ENCODE data around the gene RELL2.
A peak's percentile ranks its signal among the peaks of the same experiment; 100 is the strongest.

RELL2 gene

DNA sequence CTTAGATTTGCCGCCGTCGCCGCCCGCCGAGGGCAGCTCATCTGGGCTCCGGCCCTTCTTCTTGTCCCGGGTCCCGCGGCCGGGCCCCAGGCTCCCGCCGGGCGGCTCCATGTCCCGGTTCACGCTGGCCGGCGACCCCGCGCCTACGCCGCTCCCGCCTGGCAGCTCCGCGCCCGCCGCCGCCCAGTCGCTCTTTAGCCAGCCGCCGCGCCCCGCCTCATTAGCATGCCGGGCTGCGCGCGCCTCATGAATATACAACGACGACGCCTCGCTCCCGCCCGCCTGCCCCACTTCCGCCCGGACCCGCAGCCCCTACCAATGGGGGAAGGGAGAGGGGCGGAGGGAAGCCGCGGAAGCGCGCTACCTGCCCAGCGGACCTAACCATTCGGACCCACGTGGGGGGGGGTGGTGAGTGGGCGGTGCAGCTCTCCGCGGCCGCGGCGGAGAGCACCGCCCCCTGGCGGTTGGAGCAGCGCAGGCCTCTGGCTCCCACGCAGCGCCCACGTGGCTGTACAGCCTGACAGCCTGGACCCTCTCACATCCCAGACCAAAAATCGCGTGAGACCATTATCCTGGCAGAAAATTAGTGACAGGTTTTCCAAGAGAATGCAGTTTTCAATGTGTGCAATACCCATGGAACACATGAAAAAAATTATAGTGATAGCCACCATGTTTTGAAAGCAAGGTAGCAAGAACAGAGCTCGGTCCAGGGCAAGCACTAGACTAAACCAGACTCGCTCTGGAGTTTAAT lies 17.8 kb upstream of the RELL2 start, which contains the start of gene DIAPH1:
TSS of gene DIAPH1 (minus strand) at position 197 of the 751 bp plus-strand sequence. CDS start at position 111, 86 bp downstream.
- DNase-seq (ENCODE audit: low read depth), result peak; percentile 99

DNA sequence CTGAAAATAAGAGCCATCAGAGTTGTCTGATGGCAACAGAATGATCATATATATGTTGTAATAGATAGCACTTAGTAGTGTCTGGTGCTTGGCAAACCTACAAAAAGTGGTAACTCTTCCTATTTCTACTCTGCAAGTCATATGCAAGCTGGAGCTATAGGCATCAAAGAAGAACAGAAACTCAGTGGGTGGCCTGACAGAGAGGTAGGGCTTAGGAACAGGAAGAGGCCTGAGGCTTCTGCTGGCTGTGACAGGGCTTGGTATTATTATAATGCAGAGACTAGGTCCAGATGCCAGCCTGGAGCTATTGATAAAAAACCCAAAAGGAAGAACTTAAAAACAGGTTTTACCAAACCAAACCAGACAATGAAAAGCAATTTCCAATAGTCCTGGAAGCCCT lies 13.6 kb upstream of the RELL2 start:
- no peak for DNase-seq (ENCODE audit: low read depth)

DNA sequence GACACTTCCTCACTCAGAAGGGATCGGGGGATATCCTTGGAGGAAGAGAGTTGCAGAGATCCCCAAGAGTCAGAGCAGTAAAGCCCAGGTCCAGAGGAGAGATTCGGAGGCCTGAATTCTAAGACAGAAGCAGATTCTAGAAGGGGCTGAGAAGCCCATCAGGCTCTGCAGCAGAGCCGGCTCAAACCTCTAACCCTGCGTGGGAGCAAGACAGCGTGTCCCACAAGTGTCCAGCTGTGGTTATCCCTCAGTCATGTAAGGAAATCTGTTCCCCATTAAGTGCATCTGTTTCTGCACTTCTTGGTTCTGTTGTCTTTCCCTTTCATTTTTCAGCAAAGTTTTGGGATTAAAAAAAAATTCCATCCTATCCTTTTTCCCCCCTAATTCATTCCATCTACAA lies 13.2 kb upstream of the RELL2 start:
- no peak for DNase-seq (ENCODE audit: low read depth)

DNA sequence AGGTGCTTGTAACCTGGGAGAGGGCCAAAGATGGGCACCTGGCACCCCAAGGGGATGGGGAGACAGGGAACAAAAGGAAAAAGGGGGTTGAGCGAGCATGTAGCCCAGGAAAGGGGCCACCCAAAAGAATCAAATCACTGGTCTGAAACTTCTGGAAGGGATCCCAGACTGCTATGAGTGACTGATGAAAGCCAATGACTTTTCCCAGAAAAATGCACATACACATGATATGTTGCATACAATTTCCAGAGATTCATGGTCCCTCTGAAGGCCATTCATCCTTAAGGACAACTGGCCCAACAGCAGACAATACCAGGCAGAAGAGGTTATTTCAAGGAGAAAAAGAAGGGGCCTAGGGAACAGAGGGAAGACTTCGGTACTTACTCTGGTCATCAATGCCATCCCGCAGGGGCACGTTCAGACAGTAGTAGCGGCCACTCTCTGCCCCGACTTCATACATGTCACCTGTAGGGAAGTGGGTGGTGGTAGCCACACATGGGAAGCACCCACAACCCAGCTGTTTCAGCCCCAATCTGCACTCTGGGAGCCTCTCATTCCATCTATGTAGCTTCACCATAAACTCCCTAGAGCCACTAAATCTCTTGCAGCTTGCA lies 8.5 kb upstream of the RELL2 start:
- no peak for DNase-seq (ENCODE audit: low read depth)

DNA sequence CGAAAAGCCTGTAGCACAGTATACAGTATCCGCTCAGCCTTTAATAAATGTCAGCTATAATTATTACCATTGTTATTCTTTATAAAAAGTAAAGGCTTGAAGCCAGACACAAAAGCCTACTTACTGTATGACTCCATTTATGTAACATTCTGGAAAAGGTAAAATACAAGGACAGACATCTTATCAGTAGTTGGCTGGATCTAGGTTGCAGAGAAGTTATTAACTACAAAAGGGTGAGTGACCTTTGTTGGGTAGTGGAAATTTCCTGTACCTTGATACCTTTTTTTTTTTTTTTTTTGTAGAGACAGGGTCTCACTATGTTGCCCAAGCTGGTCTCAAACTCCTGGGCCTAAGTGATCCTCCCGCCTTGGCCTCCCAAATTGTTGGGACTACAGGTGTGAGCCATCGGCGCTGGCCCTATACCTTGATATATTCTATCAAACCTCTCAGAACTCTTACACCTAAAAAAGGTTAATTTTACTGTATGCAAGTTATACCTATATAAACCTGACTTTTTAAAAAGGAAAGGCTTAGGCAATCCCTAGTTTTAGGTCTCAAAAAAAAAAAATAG lies 6.1 kb upstream of the RELL2 start:
- no peak for DNase-seq (ENCODE audit: low read depth)

DNA sequence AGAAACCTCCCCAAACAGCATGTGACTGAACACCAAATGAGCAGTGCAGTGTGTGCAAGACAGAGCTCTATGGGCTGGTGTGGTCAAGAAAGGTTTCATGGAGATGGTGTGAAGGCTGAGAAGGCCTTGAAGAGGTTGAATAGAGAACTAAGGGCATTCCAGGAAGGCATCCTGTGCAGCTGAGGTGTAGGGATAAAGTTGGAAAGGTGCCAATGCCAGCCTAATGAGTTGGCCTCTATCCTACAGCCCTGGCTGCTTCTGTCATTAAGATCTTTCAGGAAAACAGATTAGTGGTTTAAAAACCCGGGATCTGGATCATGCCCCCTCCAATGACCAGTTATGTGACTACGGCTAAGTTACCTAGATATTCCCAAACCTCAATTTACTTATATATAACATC lies 4.1 kb upstream of the RELL2 start:
- no peak for DNase-seq (ENCODE audit: low read depth)

DNA sequence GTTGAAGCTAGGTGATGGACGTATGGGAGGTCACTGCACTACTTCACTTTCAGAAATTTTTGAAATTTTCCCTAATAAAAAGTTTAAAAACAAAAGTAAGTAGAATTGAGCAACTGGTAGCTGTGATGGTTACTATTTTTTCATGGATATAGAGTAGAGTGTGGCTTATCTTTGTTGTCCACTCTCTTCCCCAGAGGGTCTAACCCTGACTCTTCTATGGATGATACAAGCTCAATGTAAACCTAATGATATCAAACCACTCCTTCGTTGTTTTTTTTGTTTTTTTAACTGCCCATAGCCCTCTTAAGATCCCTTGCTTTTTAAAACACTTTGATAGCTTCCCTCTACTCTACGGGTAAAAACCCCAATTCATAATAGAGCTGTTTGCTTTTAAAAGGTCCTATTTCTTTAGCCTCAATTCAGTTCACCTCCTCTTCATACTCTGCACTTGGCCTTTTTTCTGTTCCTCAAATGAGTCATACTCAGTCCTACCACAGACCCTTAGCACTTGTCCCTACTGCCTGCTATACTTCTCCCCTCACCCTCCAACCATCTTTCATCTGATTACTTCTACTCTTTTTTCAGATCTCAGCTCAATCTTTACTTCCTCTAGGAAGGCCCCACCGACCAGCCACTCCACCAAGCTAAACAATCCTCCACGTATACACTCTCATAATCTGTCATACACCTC lies 2.8 kb upstream of the RELL2 start:
- no peak for DNase-seq (ENCODE audit: low read depth)

DNA sequence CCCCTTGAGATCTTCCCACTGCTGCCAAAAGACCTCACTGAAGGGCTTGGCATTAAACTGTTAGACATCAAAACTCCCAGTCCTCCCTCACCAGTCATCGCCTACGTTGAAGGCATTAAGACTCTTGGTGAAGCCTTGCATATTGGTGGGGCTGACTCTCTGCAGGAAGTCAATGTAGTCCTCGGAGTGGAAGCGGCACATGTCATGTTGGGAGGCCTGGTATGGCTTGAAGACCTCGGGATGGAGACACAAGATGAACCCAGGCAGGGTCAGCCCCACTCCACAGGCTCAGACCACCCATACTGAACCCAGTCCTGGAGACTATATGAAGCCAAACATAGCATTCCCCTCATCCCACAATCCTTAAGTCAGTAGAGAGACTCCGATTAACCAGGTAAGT lies 2.1 kb upstream of the RELL2 start:
- no peak for DNase-seq (ENCODE audit: low read depth)

DNA sequence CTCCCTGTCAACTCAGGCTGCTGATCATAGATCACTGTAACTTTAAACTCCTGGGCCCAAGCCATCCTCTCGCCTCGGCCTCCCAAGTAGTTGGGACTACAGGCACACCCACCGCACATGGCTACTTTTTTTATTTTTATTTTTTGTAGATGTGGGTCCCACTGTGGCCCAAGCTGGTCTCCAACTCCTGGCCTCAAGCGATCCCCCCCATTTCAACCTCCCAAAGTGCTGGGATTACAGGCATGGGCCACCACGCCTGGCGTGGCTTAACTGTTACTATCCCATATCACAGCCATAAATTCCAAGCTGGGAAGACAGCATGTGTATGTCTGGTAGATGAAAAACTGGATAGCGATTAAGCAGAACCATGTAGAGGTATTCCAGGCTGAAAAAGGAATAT lies 1.2 kb upstream of the RELL2 start:
- no peak for DNase-seq (ENCODE audit: low read depth)

DNA sequence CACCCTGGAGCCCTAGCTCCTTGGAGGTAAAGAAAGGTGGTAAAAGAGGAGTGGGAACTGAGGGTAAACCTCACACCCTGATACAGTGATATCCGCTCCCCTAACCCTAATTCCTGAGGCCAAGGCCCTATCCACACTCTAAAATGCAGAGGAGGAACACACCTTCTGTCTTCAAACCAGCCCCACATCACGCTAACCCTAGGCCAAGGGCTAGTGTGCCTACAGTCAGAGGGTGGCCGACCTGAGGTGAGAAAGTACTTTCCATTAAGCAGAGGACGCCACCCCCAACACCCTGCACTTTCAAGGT lies 738 bp upstream of the RELL2 start:
- no peak for DNase-seq (ENCODE audit: low read depth)

DNA sequence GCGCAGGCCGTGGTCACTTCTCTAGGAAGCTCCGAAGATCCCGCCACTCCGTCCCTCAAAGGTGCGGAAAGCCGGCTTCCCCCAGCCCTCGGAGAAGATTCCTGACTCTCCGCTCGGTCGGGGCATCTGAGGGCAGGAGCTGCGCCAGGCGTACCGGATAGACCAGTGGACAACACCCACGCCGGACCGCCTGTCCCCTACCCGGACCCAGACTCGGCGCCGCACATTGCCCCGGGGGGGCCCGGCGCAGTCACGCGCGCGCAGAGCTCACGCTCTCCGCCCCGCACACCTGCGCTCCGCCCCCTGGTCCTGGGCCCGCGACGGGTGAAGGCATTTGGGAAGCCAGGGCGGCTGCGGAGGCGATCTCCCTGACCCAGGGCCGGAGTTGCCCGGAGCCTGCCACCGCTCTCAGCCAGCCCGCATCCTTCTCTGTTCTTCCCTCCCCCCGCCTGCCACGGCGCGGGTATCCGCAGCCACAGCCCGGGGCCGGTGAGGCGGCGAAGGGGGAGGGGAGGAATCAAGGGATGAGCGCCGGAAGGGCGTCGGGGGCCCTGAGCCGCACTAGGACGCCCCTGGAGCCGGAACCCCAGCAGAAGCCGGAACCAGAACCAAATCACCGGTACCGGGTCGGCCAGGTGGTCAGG lies 448 bp downstream of the RELL2 start:
- peak; percentile 45 for DNase-seq (ENCODE audit: low read depth)

DNA sequence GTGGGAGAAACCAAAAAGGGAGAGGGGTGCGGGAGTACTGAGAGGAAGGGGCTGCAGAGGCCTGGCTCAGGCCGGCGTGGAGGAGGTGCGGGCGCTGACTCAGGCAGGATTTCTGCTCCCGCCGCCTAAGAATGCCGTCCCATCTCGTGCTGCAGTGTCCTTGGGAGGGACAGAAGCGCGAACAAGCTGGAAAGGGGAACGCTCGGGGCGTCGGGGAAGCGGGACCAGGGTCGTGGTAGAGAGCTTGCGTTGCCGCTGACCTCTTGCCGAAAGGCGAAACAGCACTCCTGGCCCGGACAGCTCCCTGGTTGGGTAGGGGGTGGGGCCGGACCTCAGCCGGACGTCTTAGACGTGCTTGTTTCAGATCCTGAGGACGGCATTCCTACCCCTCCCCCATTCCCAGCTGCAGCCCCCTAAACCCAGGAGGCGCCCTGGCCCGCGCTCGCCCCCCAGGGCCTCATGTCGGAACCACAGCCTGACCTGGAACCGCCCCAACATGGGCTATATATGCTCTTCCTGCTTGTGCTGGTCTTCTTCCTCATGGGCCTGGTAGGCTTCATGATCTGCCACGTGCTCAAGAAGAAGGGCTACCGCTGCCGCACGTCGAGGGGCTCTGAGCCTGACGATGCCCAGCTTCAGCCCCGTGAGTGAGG lies 1.1 kb downstream of the RELL2 start:
- no peak for DNase-seq (ENCODE audit: low read depth)

DNA sequence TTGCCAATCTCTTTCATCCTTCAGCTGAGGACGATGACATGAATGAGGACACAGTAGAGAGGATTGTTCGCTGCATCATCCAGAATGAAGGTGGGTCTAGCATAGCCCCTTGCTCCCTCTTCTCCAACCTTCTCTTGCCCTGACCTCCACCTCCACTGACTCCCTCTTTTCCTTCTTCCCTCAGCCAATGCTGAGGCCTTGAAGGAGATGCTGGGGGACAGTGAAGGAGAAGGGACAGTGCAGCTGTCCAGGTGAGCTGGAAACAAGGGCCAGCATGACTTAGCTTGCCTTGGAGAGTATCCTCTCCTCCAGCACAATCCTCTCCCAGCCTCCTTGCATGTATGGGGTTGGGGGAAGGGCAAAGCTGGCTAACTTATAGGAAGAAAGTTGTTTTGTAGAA lies 2.0 kb downstream of the RELL2 start:
- no peak for DNase-seq (ENCODE audit: low read depth)

DNA sequence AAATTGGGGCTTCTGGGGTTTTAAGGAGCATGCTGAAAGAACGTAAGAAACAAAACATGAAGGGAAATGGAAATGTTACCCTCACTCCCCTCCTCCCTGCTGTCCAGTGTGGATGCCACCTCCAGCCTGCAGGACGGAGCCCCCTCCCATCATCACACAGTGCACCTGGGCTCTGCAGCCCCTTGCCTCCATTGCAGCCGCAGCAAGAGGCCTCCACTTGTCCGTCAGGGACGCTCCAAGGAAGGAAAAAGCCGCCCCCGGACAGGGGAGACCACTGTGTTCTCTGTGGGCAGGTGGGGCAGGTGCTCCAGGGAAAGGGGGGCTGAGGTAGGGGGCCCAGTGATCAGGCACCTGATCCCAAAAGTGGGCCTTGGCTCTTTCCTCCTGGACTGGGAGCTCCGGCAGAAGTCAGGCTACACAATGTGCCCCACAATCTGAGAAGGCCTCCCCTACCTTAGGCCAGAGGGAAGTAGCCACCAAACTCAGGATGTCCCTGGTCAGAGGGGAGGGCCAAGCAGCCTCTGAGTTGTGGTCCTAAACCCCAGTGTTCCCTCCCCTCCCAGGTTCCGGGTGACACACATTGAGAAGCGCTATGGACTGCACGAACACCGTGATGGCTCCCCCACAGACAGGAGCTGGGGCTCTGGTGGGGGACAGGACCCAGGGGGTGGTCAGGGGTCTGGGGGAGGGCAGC lies 2.7 kb downstream of the RELL2 start:
- no peak for DNase-seq (ENCODE audit: low read depth)

DNA sequence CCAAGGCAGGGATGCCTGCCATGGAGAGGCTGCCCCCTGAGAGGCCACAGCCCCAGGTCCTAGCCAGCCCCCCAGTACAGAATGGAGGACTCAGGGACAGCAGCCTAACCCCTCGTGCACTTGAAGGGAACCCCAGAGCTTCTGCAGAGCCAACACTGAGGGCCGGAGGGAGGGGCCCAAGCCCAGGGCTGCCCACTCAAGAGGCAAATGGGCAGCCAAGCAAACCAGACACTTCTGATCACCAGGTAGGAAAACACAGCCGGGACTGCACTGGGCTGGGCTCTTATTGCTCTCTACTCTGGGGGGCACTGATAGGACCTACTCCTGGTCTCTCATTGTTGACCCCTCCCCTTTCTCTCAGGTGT lies 3.2 kb downstream of the RELL2 start:
- no peak for DNase-seq (ENCODE audit: low read depth)

DNA sequence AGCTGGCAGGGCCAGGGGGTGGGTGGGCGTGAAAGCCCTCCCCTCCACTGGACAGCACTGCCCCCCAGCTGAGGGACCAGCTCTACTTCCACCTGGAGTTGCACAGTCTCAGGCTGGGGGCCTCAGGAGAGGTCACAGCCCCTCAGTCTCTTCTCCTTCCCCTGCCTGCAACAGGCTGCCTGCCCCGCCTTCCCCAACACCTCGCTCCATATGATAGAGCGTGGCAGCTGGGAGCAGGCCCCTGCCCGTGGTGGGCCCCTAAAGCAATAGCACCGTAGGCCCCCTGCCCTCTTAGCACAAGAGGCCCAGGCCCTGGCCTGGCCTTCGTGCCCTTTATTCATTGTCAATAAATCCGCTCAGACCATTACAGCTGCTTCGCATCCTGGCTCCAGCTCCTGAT lies 3.9 kb downstream of the RELL2 start:
- no peak for DNase-seq (ENCODE audit: low read depth)

DNA sequence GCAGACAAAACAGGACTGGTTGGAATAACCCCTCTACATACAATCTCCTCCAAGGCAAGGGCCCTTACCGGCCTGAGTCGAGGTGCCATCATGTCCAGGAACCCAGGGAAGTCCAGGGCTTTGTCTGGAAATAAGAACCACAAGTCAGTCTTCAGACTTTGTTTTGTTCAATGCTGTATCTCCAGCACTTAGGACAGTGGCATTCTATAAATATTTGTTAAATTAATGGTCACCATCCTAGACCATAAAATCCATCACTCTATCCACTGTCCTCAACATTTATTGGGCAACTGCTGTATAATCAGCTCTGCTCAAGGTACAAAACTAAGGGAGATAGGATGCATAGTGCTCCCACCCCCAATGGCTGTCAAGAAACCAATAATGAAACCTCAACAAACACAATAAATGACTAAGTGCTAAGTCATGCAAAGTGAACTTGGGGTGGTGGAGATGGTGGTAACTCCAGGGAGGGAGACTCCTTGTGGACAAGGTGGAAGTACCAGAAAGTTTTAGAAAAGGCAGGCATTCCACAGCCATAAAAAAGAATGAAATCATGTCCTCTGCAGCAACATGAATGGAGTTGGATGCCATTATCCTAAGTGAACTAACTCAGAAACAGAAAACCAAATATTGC lies 5.0 kb downstream of the RELL2 start:
- no peak for DNase-seq (ENCODE audit: low read depth)

DNA sequence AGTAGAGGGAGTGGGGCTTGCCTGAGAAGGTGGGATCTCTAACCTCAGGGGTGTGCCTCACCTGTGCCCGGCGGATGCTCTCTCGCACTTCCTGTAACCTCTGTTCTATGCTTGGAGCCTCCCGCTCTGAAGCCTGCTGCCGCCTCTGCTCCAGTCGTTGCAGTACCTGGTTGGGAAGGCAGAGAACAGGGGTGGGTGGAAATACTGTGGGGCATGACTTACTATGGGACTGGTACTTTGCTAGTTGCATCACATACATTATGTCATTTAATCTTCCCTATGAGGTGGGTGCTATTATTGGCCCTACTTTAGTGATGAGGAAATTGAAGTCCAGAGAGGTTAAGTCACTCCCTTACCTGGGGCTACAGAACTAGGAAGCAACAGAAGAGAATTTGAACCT lies 9.2 kb downstream of the RELL2 start:
- DNase-seq (ENCODE audit: low read depth), result no peak

DNA sequence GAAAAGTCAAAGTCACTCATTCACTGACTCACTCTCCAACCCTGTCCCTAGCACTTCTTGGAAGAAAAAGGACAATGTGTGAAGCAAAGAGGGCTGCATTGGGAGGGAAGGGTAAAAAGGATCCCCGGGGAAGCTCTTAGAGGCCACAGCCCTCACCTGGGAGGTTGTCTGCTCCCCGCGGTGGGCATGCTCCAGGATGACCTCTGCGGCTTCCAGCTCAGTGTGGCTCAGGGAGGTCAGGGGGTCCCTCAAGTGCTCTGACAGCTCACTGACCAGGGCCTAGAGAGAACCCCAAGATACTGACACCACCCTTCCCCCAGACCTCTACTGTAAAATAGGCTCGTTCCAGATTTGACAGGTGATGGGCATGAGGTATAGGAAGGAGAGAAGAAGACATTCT lies 10.4 kb downstream of the RELL2 start:
- no peak for DNase-seq (ENCODE audit: low read depth)

DNA sequence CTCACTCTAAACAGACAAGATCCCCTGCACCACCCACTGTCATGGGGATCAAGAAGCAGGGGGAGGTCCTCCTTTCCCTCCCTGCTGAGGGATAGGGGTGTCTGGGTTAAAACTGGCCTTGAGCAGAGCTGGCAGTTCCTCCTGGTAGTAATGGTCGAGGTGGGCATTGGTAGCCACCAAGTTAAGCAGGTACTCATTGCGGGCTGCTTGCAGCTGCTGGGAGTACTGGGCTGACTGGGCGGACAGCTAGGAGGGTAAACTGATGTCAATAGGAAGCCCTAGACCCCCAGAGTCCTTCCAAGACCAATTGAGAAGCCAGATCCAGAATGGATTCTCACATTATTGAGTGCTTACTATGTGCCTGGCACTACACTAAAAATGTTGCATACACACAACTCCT lies 11.1 kb downstream of the RELL2 start:
- DNase-seq (ENCODE audit: low read depth), result no peak

DNA sequence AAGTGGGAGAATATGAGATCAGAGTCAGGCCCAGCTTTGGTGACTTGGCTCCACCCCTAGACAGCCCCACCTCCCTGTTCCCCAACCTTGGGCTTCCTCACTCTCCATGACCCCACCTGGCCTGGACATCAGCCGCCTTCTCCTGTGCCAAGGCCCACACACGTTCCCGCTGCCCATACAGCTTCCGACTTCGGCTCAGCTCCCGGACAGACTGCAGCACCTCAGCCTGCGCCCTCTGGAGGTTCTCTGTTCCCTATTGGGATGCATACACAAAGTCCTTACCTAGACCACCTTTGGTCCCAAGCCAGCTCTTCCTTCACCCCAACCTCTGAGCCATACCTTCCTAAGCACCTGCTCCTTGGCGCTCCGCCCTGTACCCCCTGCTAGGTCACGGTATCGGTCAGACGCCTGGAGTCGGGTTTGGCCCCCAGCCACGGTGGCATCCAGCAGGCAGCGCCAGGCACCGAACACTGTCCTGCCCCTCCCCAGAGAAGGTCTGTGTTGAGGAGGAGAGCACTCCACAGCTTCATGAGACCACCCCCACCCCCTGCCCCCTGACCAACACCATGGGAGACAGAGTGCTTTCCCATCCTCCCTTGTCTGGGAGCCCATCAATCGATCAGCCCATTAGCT lies 12.4 kb downstream of the RELL2 start:
- no peak for DNase-seq (ENCODE audit: low read depth)
